ENCODE data around the gene PSME3. TPM values are rescaled to one million over a fixed set of nuclear protein-coding genes. Genes with fewer than 3 reads are reported as not detected.

The PSME3 gene
- total and polyA plus RNA-seq, 2 of the 13 experiments (the other 11 are each of a cell fraction or from before 2014, with no cell fraction given), result 66.3 to 135 TPM

- TF ChIP-seq HNF1B (CRISPR knock-in tag; IDR thresholded peaks at IDR 0.05) (peak; percentile 83; the same call in 1 of the 2 replicates), CBX2 (IDR thresholded peaks at IDR 0.05; ENCODE audit: low read depth, low read length) (no peak), CBX2 (CRISPR knock-in tag; IDR thresholded peaks at IDR 0.05; ENCODE audit: low read depth) (0 out of 2 replicates have a peak, but pooled peaks have one; percentile 66), CBX1 (IDR thresholded peaks at IDR 0.05; ENCODE audit: low read depth) (no peak), EP300 (IDR thresholded peaks at IDR 0.05; ENCODE audit: low read depth in 2 of 2, low read length in 2 of 2) (no peak; a peak in 1 of 4 replicates), EP300 (CRISPR knock-in tag; IDR thresholded peaks at IDR 0.05; ENCODE audit: borderline replicate concordance) (no peak), ZNF468 (CRISPR knock-in tag; IDR thresholded peaks at IDR 0.05) (no peak), ZMYM2 (CRISPR knock-in tag; IDR thresholded peaks at IDR 0.05) (peak; percentile 92), ZFP82 (CRISPR knock-in tag; IDR thresholded peaks at IDR 0.05; ENCODE audit: borderline replicate concordance) (no peak; the same call in 1 of the 2 replicates), RBM39 (IDR thresholded peaks at IDR 0.05; ENCODE audit: low read depth, low read length, poor library complexity, severe bottlenecking) (no peak), ATF7 (IDR thresholded peaks at IDR 0.05) (no peak), ATF7 (CRISPR knock-in tag; IDR thresholded peaks at IDR 0.05) (peak; percentile 66; the same call in 1 of the 2 replicates), ZNF326 (CRISPR knock-in tag; IDR thresholded peaks at IDR 0.05; ENCODE audit: borderline replicate concordance) (no peak), FOXC1 (CRISPR knock-in tag; IDR thresholded peaks at IDR 0.05; ENCODE audit: borderline replicate concordance) (no peak), EED (CRISPR knock-in tag; IDR thresholded peaks at IDR 0.05) (no peak; the same call in 1 of the 2 replicates), ZFY (CRISPR knock-in tag; IDR thresholded peaks at IDR 0.05) (peak; percentile 63), ZSCAN29 (CRISPR knock-in tag; conservative IDR thresholded peaks at IDR 0.05) (0 out of 2 replicates have a peak, but pooled peaks have one; percentile 80), NFIC (IDR thresholded peaks at IDR 0.05; ENCODE audit: low read length) (peak; percentile 80; the same call in 1 of the 2 replicates), ZXDC (CRISPR knock-in tag; IDR thresholded peaks at IDR 0.05) (no peak), MNT (IDR thresholded peaks at IDR 0.05) (peak; percentile 86), ZNF501 (CRISPR knock-in tag; IDR thresholded peaks at IDR 0.05) (peak; percentile 93), ZNF749 (CRISPR knock-in tag; IDR thresholded peaks at IDR 0.05; ENCODE audit: borderline replicate concordance) (no peak), ZNF484 (CRISPR knock-in tag; IDR thresholded peaks at IDR 0.05; ENCODE audit: borderline replicate concordance, low read depth) (no peak), MAFK (conservative IDR thresholded peaks at IDR 0.05 in 1 of 2, IDR thresholded peaks at IDR 0.05 in 1 of 2; ENCODE audit: low read length in 2 of 2) (peak; percentile 28; a peak in 3 of 4 replicates)
Measured at GRCh38 chr17:42886283-42887176, 53.3 kb downstream of the PSME3 start (continued).

All from HepG2 (cell line).